Measurements from ENCODE around the gene SLC17A7.
"Not testable (repeated sequence)": the region's sequence is repeated elsewhere in the genome, so short reads cannot be mapped to it uniquely, and the experiment has no call there.

SLC17A7 gene

GRCh38 chr19:49469828-49470614 lies 28.7 kb upstream of the SLC17A7 start:
- no peak for DNase-seq

DNA sequence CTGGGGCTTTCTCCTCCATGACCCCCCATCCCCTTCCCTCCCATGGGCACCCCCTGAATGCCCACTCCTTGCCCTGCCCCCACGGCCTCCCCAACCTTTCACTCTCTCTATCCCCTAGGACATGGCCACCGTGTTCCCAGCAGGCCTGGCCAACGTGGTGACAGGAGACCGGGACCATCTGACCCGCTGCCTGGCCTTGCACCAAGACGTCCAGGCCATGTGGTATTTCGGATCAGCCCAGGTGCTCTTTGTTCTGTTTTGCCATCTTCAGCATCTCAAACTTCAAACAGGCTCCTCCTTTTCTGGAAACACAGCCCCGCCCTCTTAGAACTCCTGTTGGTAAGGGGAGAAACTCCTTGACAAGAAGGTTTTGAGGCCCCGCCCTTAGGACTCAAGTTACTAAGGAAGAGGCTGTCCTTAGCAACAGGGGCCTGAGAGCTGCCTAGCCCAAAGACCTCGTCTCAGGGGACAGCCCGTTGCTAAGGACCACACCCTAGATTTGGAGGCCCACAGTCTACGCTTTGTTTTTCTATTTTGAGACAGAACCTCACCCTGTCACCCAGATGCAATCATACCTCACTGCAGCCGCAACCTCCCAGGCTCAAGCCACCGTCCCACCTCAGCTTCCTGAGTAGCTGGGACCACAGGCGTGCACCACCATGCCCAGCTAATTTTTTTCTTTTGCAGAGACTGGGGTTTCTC lies 27.6 kb upstream of the SLC17A7 start:
- no peak for DNase-seq

DNA sequence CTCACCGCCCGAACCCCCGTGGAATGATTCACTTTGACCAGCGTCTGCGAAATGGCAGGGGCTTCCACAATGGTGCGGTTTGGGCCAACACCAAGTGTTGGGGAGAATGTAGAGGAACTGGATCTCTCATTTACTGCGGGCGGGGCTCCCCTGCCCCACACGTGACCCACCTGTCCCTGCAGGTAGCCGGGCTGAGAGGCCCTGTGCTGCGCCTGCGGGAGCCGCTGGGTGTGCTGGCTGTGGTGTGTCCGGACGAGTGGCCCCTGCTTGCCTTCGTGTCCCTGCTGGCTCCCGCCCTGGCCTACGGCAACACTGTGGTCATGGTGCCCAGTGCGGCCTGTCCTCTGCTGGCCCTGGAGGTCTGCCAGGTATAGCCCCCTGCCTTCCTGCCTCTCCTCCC lies 26.9 kb upstream of the SLC17A7 start:
- no peak for DNase-seq

GRCh38 chr19:49465371-49465770 lies 24.0 kb upstream of the SLC17A7 start:
- no peak for DNase-seq

DNA sequence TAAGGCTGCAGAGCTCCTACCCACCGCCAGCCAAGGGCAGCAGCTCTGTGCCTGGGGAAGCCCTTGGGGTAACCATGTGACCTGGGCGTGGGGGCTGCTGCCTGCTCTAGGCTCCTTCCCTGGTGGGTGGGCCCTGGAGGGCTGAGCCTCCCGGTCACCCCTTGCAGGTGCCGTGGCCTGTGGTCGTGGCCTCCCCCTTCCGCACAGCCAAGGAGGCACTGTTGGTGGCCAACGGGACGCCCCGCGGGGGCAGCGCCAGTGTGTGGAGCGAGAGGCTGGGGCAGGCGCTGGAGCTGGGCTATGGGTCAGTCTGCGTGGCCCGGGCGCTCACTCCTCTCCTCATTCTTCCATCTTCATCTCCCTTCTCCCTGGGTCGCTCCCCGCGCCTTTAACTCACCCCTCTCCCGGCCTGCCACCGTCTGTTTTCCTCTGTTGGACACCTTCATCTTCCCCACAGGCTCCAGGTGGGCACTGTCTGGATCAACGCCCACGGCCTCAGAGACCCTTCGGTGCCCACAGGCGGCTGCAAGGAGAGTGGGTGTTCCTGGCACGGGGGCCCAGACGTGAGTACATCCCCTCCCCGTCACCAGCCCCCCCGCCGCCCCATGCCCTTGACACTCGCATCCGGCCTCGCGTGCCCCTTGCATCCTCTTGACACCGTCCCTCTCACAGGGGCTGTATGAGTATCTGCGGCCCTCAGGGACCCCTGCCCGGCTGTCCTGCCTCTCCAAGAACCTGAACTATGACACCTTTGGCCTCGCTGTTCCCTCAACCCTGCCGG lies 22.8 kb upstream of the SLC17A7 start:
- DNase-seq, result no peak

DNA sequence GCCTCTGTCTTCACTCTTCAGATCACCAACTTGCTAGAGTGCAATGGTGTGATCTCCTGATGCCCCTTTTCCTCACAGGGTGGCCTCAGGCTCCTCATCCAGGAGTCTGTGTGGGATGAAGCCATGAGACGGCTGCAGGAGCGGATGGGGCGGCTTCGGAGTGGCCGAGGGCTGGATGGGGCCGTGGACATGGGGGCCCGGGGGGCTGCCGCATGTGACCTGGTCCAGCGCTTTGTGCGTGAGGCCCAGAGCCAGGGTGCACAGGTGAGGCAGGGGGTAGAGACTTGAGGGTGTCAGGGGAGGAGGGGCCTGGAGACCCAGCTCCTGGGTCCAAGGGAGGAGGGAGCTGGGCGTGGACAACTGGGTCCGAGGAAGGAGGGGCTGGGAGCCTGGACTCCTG lies 21.2 kb upstream of the SLC17A7 start:
- DNase-seq, result no peak

DNA sequence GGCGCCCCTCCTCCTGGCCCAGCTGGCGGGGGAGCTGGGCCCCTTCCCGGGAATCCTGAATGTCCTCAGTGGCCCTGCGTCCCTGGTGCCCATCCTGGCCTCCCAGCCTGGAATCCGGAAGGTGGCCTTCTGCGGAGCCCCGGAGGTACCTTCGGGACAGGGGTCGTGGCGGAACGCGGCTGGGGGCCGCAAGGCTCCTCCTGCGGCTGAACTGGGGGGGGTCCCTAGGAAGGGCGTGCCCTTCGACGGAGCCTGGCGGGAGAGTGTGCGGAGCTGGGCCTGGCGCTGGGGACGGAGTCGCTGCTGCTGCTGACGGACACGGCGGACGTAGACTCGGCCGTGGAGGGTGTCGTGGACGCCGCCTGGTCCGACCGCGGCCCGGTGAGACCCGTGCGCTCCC lies 20.3 kb upstream of the SLC17A7 start:
- no peak for DNase-seq

- DNase-seq, result not testable (repeated sequence)
Observed at GRCh38 chr19:49461130-49461529, 19.8 kb upstream of the SLC17A7 start.

DNA sequence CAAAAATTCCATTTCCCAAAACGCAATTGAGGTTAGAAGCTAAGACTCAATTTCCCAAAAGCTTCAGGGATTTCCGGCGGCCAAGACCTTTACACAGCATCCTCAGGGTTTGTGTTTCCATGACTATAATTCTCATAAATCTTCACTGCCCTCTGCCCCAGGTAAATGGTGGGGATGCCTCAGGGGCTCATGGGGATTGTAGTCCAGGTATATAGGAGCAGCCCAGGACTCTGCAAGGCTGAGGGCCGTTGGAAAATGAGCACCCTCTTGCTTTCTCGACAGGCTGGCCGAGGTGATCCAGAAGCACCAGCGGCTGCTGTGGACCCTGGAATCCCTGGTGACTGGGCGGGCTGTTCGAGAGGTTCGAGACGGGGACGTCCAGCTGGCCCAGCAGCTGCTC lies 18.1 kb upstream of the SLC17A7 start:
- no peak for DNase-seq

- no peak for DNase-seq
Observed at GRCh38 chr19:49458567-49458903, 17.2 kb upstream of the SLC17A7 start.

DNA sequence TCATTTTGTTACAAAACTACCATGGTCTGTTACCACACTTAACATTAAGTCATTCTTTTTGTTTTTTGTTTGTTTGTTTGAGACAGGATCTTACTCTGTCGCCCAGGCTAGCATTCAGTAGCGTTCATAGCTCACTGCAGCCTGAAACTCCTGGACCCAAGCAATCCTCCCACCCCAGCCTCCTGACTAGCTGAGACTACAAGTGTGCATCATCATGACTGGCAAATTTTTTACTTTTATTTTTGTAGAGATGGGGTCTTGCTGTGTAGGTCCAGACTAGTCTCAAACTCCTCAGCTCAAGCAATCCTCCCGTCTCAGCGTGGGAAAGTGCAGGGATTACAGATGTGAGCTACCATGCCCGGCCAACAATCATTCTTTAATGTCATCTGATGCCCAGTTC lies 15.0 kb upstream of the SLC17A7 start:
- DNase-seq, result no peak

GRCh38 chr19:49455773-49456172 lies 14.4 kb upstream of the SLC17A7 start:
- DNase-seq, result no peak

DNA sequence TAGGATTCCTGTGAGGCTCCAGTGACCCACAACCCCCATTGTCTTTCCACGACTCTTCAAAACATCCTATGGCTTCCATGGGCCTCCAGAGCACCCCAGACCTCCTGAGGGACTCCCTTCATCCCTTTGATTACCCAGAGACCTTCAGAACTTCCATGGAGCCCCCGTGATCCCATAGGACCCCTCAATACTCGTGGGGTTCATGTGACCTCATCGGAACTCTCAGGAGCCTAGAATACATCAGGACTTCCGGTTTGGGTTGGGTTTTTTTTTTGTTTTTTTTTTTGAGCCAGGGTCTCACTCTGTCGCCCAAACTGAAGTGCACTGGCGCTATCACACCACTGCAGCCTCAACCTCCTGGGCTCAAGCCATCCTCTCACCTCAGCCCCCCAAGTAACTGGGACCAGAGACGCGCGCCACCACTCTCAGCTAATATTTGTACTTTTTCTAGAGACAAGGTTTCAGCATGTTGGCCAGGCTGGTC lies 12.5 kb upstream of the SLC17A7 start:
- DNase-seq, result no peak

DNA sequence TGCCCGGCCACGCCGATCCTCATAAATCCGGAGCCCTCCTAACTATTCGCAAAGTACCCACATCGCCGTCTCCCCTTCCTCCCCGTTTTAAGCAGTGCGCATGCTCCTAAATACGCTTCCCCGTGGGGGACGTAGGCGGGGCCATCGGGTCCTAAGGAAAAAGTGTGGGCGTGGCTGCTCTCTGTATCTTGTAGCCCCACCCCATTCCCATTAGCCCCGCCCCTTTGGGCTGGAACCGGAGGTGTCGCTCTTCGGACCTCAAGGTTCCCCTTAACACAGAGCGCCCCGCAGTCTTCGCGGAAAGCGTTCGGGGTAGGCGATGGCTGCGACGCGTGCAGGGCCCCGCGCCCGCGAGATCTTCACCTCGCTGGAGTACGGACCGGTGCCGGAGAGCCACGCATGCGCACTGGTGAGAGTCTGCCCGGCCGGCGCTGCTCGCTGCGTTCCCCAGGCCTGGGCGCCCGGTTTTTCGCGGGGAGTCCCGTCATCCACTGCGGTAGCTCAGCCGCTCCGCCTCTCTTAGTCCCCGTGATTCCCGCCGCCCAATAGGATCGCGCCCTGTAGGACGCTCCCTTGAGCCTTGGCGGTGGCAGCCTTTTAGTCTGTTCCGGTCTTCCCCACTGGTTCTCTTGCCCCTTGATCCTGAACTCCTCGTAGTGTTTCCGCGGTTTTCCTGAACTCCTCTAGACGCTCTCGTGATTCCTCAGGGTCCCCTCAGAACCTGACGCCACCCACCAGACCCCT lies 11.9 kb upstream of the SLC17A7 start, which contains the start of gene ALDH16A1:
Gene ALDH16A1, plus strand, starts transcription at position 213 of the 744 bp plus-strand sequence. Its CDS starts 107 bp downstream, at position 320.
- DNase-seq, result peak; percentile 95 to 96

- peak; percentile 90 to 99 for DNase-seq
Observed at GRCh38 chr19:49451430-49452181, 10.3 kb upstream of the SLC17A7 start, which contains the start of gene PIH1D1. PIH1D1 (minus strand) TSS chr19:49451814; CDS start chr19:49451574, 240 bp downstream.

- DNase-seq, result no peak
Observed at GRCh38 chr19:49450405-49450804, 9.1 kb upstream of the SLC17A7 start.

- no peak for DNase-seq
Observed at GRCh38 chr19:49448432-49448786, 7.1 kb upstream of the SLC17A7 start.

DNA sequence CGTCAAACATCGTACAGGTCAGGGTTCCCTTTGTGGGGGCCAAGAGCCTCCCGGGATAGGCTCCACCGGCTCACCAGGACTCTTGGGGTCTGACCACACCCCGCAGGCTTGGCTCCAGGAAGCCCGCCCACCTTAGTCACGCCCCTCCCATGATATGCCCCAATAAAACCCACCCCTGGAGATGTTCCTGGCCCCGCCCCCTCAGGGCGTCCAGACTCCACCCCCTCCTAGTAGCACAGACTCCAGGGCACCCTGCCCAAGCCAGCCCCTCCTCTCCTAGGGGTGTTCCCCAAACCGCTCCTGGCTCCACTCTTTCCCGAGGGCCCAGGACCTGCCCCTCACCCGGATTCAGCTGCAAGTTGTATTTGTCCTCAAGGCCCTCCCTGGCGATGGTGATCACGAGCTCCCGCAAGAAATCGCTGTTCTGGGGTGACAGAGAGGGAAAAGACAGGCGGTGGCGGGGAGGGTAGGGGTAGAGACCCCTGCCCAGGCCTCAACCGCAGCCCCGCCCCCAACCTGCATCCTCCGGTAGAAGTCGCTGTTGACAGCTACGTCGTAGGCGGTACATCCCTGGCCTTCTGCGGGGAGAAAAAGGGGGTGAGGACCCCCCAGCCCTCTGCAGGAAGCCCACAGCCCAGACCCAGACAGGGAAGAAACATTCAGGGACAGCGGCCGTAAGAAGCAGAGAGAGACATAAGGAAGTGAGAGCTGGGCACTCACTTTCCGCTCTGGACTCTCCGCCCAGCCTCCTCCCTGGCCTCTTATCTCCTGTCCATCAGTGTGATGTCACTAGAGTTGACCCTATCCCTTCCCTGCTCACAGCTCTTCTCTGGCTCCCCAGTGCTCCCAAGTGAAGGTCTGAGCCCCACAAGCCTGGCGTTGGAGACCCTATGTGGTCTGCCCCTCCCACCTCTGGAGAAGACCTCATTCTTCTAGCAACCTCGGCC lies 6.4 kb upstream of the SLC17A7 start:
- no peak for DNase-seq

DNA sequence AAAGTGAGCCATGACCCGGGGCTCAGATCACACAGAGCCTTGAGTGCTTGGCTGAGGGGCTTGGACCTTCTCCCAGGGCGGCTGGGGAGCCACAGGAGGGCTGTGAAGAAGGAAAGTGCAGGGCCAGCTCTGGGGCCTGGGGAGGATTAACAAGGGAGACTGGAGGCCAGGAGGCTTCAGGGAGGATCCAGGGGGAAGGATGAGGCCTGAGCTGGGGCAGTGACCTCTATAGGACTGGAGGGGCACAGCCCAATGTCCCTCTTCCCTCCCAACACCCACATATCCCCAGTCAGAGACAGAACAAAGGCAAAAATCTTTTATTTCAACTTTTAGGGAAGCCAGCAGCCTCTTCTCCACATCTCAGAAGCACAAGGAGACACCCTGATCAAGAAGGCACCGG lies 4.7 kb upstream of the SLC17A7 start:
- no peak for DNase-seq

DNA sequence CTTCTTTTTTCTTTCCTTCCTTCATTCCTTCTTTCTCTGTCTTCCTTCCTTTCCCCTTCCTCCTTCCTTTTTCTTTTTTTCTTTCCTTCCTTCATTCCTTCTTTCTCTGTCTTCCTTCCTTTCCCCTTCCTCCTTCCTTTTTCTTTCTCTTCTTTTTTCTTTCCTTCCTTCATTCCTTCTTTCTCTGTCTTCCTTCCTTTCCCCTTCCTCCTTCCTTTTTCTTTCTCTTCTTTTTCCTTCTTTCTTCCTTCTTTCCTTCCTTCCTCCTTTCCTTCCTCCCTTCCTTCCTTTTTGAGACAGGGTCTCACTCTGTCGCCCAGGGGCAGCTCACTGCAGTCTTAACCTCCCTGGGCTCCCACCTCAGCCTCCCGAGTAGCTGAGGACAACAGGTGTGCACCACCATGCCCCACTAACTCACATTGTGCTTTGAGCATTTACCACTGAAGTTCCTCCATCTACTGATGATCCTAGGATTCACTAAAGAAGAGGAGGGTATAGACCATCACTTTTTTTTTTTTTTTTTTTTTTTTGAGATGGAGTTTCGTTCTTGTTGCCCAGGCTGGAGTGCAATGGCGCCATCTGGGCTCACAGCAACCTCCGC lies 2.9 kb upstream of the SLC17A7 start:
- not testable (repeated sequence) for DNase-seq

Measured in hippocampal formation (tissue), 2 donors.